H1 (cell line): Measurements from ENCODE around the gene CXCL1.

ENCODE experiments used
- CTCF ChIP-seq, 3 experiments: IDR thresholded peaks; 1 replicate in 2 of 3; 2 replicates in 1 of 3; pipeline versions ENCODE4 v1.5.1 to v1.6.1; 2011; ENCODE audit warnings: low read length in 3 of 3, mild to moderate bottlenecking in 3 of 3, inconsistent platforms in 2 of 3, low read depth in 1 of 3, moderate library complexity in 1 of 3; ENCODE audit not compliant: insufficient read depth in 1 of 3; ENCODE audit errors: control extremely low read depth in 1 of 3
- FOSL1 ChIP-seq: IDR thresholded peaks from 2 replicates; pipeline ENCODE4 v1.6.1; 2011; ENCODE audit warnings: mild to moderate bottlenecking, low read depth, low read length, moderate library complexity; ENCODE audit not compliant: insufficient read depth
- HDAC2 ChIP-seq, 2 experiments: fragments of 300-600 bp in 1 of 2; sonication (generic) in 1 of 2; IDR thresholded peaks; 2 replicates each; pipeline ENCODE4 v1.6.1; 2011 to 2012; ENCODE audit warnings: low read depth in 2 of 2, low read length in 2 of 2, mild to moderate bottlenecking in 2 of 2, moderate library complexity in 2 of 2, borderline replicate concordance in 1 of 2, inconsistent platforms in 1 of 2
- RAD21 ChIP-seq, 2 experiments: IDR thresholded peaks in 1 of 2; conservative IDR thresholded peaks in 1 of 2; 2 replicates each; pipeline ENCODE4 v1.6.1; 2011; ENCODE audit warnings: low read depth in 2 of 2, low read length in 2 of 2, improper control_type of control experiment in 1 of 2, inconsistent platforms in 1 of 2, mild to moderate bottlenecking in 1 of 2, moderate library complexity in 1 of 2
- SUZ12 ChIP-seq: fragments of 200-600 bp; sonication (generic); IDR thresholded peaks from 2 replicates; pipeline ENCODE4 v1.6.1; 2012; ENCODE audit warnings: mild to moderate bottlenecking, inconsistent platforms, low read length, moderate library complexity, mixed read lengths
- TBP ChIP-seq: IDR thresholded peaks from 2 replicates; pipeline ENCODE4 v1.6.1; 2011; ENCODE audit warnings: low read depth, low read length, improper control_type of control experiment

- no peak for TF ChIP-seq TBP
- no peak for TF ChIP-seq CTCF (IDR thresholded peaks at IDR 0.05; ENCODE audit: control extremely low read depth in 1 of 3, insufficient read depth in 1 of 3, low read depth in 1 of 3, low read length in 3 of 3)
- TF ChIP-seq RAD21 (IDR thresholded peaks at IDR 0.05 in 1 of 2, conservative IDR thresholded peaks at IDR 0.05 in 1 of 2; ENCODE audit: low read depth in 2 of 2, low read length in 2 of 2) = no peak
- no peak for TF ChIP-seq SUZ12
- no peak for TF ChIP-seq HDAC2 (IDR thresholded peaks at IDR 0.05; ENCODE audit: borderline replicate concordance in 1 of 2, low read depth in 2 of 2, low read length in 2 of 2)
- TF ChIP-seq FOSL1 = no peak
Measured at GRCh38 chr4:73866246-73866645, 2.9 kb upstream of the CXCL1 start.
